HG03439 (cell line): Measurements from ENCODE around the gene WDR76.

ENCODE experiments used
- ATAC-seq: cut with Tn5 transposase; IDR thresholded peaks from one replicate; pipeline ENCODE4 v1.9.1; 2021; ENCODE audit warnings: mild to moderate bottlenecking, moderate library complexity; ENCODE audit not compliant: unreplicated experiment

The WDR76 gene

DNA sequence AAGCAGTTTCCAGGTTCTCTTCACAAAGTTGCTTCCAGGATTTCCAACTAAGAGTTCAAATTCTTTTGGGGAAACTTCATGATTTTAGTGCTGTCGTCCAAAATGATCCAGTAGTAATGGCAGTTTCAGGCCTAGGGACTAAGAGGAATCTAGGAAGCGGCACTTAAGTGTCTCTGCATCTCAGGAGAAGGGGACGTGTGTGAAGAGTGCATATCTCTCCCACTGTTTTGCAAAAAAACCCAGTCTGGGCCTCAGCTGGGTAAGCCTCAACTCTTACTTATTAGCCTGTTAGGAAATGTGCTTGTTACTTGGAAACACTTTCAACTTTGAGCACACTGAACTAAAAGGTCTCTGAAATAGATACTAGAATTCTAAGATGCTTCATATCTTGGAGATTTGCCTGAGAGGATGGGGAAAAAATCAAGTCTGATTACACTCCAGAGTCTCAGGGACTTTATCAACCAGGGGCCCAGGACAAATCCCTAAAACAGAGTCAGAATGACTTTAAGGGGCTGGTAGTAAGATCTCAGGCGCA is 81.8 kb downstream of the WDR76 start:
- no peak for ATAC-seq

DNA sequence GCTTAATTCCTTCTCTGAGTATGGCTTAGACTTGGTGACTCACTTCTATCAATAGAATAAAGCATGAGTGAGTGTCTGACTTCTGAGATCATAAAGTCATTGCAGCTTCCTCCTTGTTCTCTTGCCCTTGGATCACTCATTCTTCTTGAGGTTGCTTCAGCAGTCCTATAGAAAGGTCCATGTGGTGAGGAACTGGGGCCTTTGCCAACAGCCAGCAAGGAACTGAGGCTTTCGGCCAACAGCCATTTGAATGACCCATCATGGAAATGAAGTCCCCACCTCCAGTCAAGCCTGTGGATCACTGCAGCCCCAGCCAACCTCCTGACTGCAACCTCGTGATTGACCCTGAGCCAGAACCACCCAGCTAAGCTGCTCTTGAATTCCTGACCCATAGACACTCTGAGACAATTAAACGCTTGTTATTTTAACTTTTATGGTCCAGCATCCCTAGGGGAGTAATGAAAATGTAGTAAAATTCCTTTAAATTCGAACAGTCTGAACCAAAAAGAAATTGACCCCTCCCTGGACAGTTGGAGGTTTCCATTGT is 84.5 kb downstream of the WDR76 start:
- no peak for ATAC-seq

DNA sequence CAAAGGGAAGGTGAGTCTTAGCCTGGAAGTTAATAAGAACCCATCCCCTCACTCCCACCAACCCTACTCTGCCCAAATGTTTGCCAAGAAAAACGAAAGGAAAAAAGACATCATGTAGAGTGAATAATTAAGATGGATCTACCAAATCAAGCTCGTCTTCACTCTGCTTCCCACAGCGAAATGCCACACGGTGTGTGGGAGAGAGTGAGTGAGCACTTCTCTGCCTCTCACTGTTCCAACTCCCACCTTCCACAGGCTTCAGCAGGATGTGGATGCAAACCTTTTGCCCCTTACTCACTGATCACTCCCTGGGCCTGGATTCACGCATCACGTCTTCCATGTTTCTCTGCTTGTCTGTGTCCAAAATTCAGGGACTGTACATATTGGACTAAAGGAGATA is 85.4 kb downstream of the WDR76 start:
- no peak for ATAC-seq

DNA sequence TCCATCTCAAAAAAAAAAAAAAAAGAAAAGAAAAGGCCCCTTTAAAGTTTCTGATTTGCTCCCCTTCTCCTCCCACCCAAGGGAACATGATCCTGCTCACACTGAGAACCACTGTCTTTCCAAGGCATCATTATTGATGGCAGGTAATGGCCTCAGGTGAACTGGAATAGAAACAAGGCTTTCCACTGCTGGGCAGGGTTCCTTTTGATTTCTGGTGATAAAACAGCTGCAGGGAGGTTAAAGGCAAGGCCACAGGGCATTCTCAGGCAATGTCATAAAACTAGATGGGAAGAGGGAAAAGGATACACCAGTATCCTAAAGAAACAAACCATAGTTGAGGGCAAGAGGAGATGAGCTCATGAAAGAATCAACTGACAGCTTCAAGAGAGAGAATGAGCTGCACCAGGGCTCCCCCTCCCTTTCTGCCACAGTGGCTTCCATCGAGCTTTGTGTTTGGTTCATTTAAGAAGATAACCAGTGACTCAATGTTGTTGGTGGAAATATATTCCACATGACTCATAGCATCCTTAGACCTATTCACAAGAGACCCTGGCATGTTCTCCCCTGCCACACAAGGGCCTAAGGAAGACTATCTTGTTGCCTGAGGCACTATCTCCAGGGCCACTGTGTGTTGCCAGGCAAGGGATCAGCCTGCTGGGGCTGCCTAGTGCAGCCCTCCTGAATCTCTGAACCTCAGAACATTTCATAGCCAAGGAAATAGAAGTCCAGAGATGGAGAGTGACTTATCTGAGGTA is 86.4 kb downstream of the WDR76 start:
- ATAC-seq, result no peak

DNA sequence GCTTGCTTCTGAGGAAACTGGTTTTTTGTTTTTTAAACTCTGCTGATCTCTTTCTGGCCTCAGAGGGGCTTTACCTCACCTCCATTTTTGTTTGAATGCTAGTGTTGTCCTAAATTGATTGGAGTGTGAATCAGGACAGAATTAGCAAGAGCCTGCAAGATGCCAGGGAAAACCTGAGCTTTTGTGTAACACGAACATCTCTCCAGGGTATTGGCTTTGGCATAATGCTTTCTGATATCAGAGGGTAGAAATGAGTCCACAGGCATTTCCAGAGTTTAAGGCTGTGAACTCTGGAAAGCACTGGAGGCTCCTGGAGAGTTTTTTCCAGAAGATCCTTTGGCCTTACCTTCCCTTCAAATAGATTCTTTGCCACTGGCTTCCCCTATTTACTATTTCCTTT is 87.1 kb downstream of the WDR76 start:
- ATAC-seq, result no peak

DNA sequence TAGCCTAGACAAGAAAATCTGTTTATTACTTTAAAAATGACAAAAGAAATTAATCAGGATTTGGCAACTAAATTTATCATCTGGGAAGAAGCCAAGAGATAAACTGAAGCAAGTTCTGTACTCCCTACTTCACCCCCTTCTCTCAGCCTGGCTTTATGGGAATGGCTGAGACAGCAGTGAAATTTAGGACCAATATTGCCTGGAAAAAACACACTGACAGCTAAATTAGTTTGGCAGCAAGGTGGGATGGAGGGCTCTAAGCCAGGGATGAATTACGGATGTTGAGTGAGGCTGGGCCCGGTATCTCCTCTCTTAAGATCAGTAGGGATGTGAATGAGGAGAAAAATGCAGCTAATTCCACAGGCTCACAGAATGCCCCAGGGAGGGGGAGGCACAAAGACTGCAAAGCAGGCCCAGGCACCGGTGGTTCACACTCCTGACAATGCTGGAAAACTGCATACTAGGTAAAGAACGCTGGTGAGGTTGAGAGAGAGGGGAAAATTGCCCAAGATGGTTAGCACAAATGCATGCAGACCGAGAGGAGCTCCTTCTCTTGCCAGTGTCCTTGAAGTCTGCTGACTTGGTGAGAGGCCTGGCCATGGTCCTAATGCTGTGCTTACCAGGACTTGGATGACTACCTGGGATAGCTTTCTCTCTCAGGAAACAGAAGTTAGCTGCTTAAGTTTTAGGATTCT is 89.0 kb downstream of the WDR76 start:
- ATAC-seq, result no peak

DNA sequence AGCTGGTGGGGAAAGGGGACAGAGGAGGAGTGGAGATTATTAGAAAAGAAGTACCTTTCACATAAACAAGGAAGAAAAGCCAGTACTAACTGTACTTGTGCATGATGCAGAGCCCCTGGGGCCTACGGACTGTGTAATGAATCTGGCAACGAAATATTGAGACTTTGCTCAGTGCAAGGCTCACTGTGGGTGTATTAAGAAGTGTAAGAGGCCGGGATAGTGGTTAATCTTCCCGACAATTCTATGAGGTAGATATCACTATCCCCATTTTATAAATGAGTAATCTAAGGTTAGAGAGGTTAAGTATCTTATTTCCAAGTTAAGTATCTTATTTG is 89.5 kb downstream of the WDR76 start:
- ATAC-seq, result no peak
